Activated naive CD4-positive, alpha-beta T cell treated with anti-CD3 and anti-CD28 coated beads, Interleukin-2, amount 10 ng/mL, durations not matched to agents 7 days and 5 days (primary cell): ENCODE results near the gene IMP3.
A peak's percentile ranks its signal among the peaks of the same experiment; 100 is the strongest.
"Not testable (repeated sequence)": the region's sequence is repeated elsewhere in the genome, so short reads cannot be mapped to it uniquely, and the experiment has no call there.

Experiments
- CTCF ChIA-PET: fragments of 350-600 bp; sonication (Branson Sonifier 250); formaldehyde crosslinking; loops from one replicate; lab custom pipeline; 2021; ENCODE audit warnings: antibody characterized with exemption; lab: Charles Lee
- DNase-seq: peaks from one replicate; pipeline ENCODE4 v3.0.0-alpha.2; 2020
- H3K27ac Mint-ChIP-seq: one replicate; pipeline ENCODE4 v1.8.0; 2021; ENCODE audit warnings: mild to moderate bottlenecking, moderate library complexity, mixed read lengths
- H3K27me3 Mint-ChIP-seq: one replicate; pipeline ENCODE4 v1.8.0; 2021; ENCODE audit warnings: mild to moderate bottlenecking, mixed read lengths
- H3K36me3 Mint-ChIP-seq: one replicate; pipeline ENCODE4 v1.8.0; 2021; ENCODE audit warnings: mixed read lengths
- H3K4me1 Mint-ChIP-seq: one replicate; pipeline ENCODE4 v1.8.0; 2021; ENCODE audit warnings: mixed read lengths
- H3K4me3 Mint-ChIP-seq: one replicate; pipeline ENCODE4 v1.8.0; 2021; ENCODE audit warnings: mild to moderate bottlenecking, moderate library complexity, mixed read lengths
- H3K9me3 Mint-ChIP-seq: one replicate; pipeline ENCODE4 v1.8.0; 2021; ENCODE audit warnings: mixed read lengths

IMP3 gene

GRCh38 chr15:75639709-75640482, at the start of gene IMP3:
Gene IMP3, minus strand, starts transcription at chr15:75640224. Its CDS starts 56 bp downstream, at chr15:75640168.
- CTCF ChIA-PET, result interaction anchor here (0.6 to 6.2 kb wide), 14 partner anchors 10 to 271 kb away, joined by 3 to 61 read pairs (median 6); partner anchors contain the start of genes MAN2C1, PTPN9 and SNUPN
- Mint-ChIP-seq H3K27me3 (peaks cover 12% of the 10 kb centered on the region), H3K36me3 (peaks cover 25% of the 10 kb centered on the region), H3K4me1 (peaks cover 46% of the 10 kb centered on the region), H3K4me3 (peak within 1 kb of the TSS; percentile 96), H3K27ac (peak within 1 kb of the TSS; percentile 96), H3K9me3 (no peaks in the 10 kb centered on the region)
- peak; percentile 97 for DNase-seq

GRCh38 chr15:75689429-75689828, 49.4 kb upstream of the IMP3 start:
- CTCF ChIA-PET, result interaction anchor here (1.2 kb wide), 1 partner anchor 40 kb away, joined by 3 read pairs; no protein-coding TSS in a partner anchor
- not testable (repeated sequence) for H3K4me3 Mint-ChIP-seq, H3K4me1 Mint-ChIP-seq, H3K36me3 Mint-ChIP-seq, H3K9me3 Mint-ChIP-seq, DNase-seq, H3K27ac Mint-ChIP-seq
- peaks cover 41% of the 10 kb centered on the region for H3K27me3 Mint-ChIP-seq

GRCh38 chr15:75688831-75689230, 48.8 kb upstream of the IMP3 start:
- Mint-ChIP-seq H3K27ac (no peak overlapping the region), H3K9me3 (no peaks in the 10 kb centered on the region), H3K4me3 (no peak overlapping the region), H3K4me1 (peaks cover 6% of the 10 kb centered on the region), H3K36me3 (no peaks in the 10 kb centered on the region), H3K27me3 (peaks cover 35% of the 10 kb centered on the region)
- CTCF ChIA-PET, result interaction anchor here (5.4 kb wide), 1 partner anchor 113 kb away, joined by 46 read pairs; no protein-coding TSS in a partner anchor
- no peak for DNase-seq

- no peak overlapping the region for H3K4me3 Mint-ChIP-seq
- no peaks in the 10 kb centered on the region for H3K9me3 Mint-ChIP-seq
- H3K27ac Mint-ChIP-seq, result no peak overlapping the region
- DNase-seq, result no peak
- peaks cover 5% of the 10 kb centered on the region for H3K4me1 Mint-ChIP-seq
- H3K27me3 Mint-ChIP-seq, result peaks cover 29% of the 10 kb centered on the region
- CTCF ChIA-PET, result interaction anchor here (5.4 kb wide), 1 partner anchor 113 kb away, joined by 46 read pairs; no protein-coding TSS in a partner anchor
- no peaks in the 10 kb centered on the region for H3K36me3 Mint-ChIP-seq
These were observed 48.2 kb upstream of the IMP3 start for GRCh38 chr15:75688278-75688557.

GRCh38 chr15:75687486-75688277, 47.7 kb upstream of the IMP3 start:
- Mint-ChIP-seq H3K4me3 (no peak overlapping the region), H3K27ac (no peak overlapping the region), H3K9me3 (no peaks in the 10 kb centered on the region), H3K27me3 (peaks cover 24% of the 10 kb centered on the region), H3K4me1 (peaks cover 5% of the 10 kb centered on the region), H3K36me3 (no peaks in the 10 kb centered on the region)
- no peak for DNase-seq
- CTCF ChIA-PET, result interaction anchor here (5.4 to 9.8 kb wide), 2 partner anchors 114 to 320 kb away, joined by 46 to 62 read pairs; partner anchors contain the start of gene MAN2C1

GRCh38 chr15:75686212-75686642, 46.2 kb upstream of the IMP3 start:
- H3K27me3 Mint-ChIP-seq, result peaks cover 21% of the 10 kb centered on the region
- CTCF ChIA-PET, result interaction anchor here (0.6 to 9.8 kb wide), 12 partner anchors 10 to 453 kb away, joined by 3 to 62 read pairs (median 3); partner anchors contain the start of gene MAN2C1
- not testable (repeated sequence) for H3K4me1 Mint-ChIP-seq, H3K4me3 Mint-ChIP-seq, H3K9me3 Mint-ChIP-seq, H3K27ac Mint-ChIP-seq, H3K36me3 Mint-ChIP-seq
- peak; percentile 87 for DNase-seq

- Mint-ChIP-seq H3K4me3 (no peak overlapping the region), H3K36me3 (no peaks in the 10 kb centered on the region), H3K9me3 (no peaks in the 10 kb centered on the region), H3K4me1 (no peaks in the 10 kb centered on the region), H3K27me3 (peaks cover 16% of the 10 kb centered on the region), H3K27ac (no peak overlapping the region)
- CTCF ChIA-PET, result interaction anchor here (0.6 to 9.8 kb wide), 7 partner anchors 9 to 317 kb away, joined by 3 to 62 read pairs (median 5); partner anchors contain the start of gene MAN2C1
- no peak for DNase-seq
These were observed 45.2 kb upstream of the IMP3 start for GRCh38 chr15:75685195-75685594.

GRCh38 chr15:75684648-75685047, 44.6 kb upstream of the IMP3 start:
- no peak overlapping the region for H3K4me3 Mint-ChIP-seq
- no peaks in the 10 kb centered on the region for H3K9me3 Mint-ChIP-seq
- H3K4me1 Mint-ChIP-seq, result no peaks in the 10 kb centered on the region
- no peak for DNase-seq
- H3K27me3 Mint-ChIP-seq, result peaks cover 16% of the 10 kb centered on the region
- H3K27ac Mint-ChIP-seq, result no peak overlapping the region
- CTCF ChIA-PET, result interaction anchor here (1.4 to 9.8 kb wide), 5 partner anchors 8 to 317 kb away, joined by 3 to 62 read pairs (median 7); partner anchors contain the start of gene MAN2C1
- H3K36me3 Mint-ChIP-seq, result no peaks in the 10 kb centered on the region

GRCh38 chr15:75683646-75684312, 43.8 kb upstream of the IMP3 start:
- DNase-seq, result peak; percentile 83
- H3K36me3 Mint-ChIP-seq, H3K4me1 Mint-ChIP-seq, H3K9me3 Mint-ChIP-seq, H3K27ac Mint-ChIP-seq, H3K4me3 Mint-ChIP-seq: not testable (repeated sequence)
- CTCF ChIA-PET, result interaction anchor here (1.4 to 9.8 kb wide), 4 partner anchors 85 to 316 kb away, joined by 3 to 62 read pairs (median 26); partner anchors contain the start of gene MAN2C1
- H3K27me3 Mint-ChIP-seq, result peaks cover 16% of the 10 kb centered on the region

- no peak overlapping the region for H3K27ac Mint-ChIP-seq
- no peak for DNase-seq
- CTCF ChIA-PET, result interaction anchor here (0.6 to 9.8 kb wide), 6 partner anchors 14 to 315 kb away, joined by 3 to 62 read pairs (median 4); partner anchors contain the start of gene MAN2C1
- no peaks in the 10 kb centered on the region for H3K36me3 Mint-ChIP-seq
- peaks cover 16% of the 10 kb centered on the region for H3K27me3 Mint-ChIP-seq
- H3K4me1 Mint-ChIP-seq, result no peaks in the 10 kb centered on the region
- no peak overlapping the region for H3K4me3 Mint-ChIP-seq
- no peaks in the 10 kb centered on the region for H3K9me3 Mint-ChIP-seq
These were observed 42.4 kb upstream of the IMP3 start for GRCh38 chr15:75682181-75683135.

- H3K27me3 Mint-ChIP-seq, result peaks cover 12% of the 10 kb centered on the region
- no peaks in the 10 kb centered on the region for H3K4me1 Mint-ChIP-seq
- no peaks in the 10 kb centered on the region for H3K9me3 Mint-ChIP-seq
- no peak overlapping the region for H3K4me3 Mint-ChIP-seq
- H3K27ac Mint-ChIP-seq, result no peak overlapping the region
- DNase-seq, result no peak
- CTCF ChIA-PET, result interaction anchor here (1.2 to 9.8 kb wide), 2 partner anchors 45 to 312 kb away, joined by 3 to 62 read pairs; partner anchors contain the start of gene MAN2C1
- no peaks in the 10 kb centered on the region for H3K36me3 Mint-ChIP-seq
These were observed 40.2 kb upstream of the IMP3 start for GRCh38 chr15:75680007-75680789.

- not testable (repeated sequence) for H3K4me1 Mint-ChIP-seq, H3K4me3 Mint-ChIP-seq, H3K9me3 Mint-ChIP-seq, DNase-seq, H3K36me3 Mint-ChIP-seq, H3K27ac Mint-ChIP-seq
- CTCF ChIA-PET, result interaction anchor here (1.1 to 9.8 kb wide), 2 partner anchors 169 to 310 kb away, joined by 3 to 62 read pairs; partner anchors contain the start of gene MAN2C1
- H3K27me3 Mint-ChIP-seq, result peaks cover 12% of the 10 kb centered on the region
These were observed 38.3 kb upstream of the IMP3 start for GRCh38 chr15:75678324-75678690.
